NCI-H748 treated with DMSO at 0.1 percent for 48 hours (cell line): ENCODE measurements around the gene ZNF286A.
"Not testable (repeated sequence)": the region's sequence is repeated elsewhere in the genome, so short reads cannot be mapped to it uniquely, and the experiment has no call there.

Source experiments
- DNase-seq: peaks from one replicate; lab custom pipeline; 2025; lab: John Stamatoyannopoulos, UW

The ZNF286A gene

GRCh38 chr17:15699937-15700336 is 385 bp downstream of the ZNF286A start:
- DNase-seq = not testable (repeated sequence)

GRCh38 chr17:15704239-15704638 is 4.7 kb downstream of the ZNF286A start:
- DNase-seq = not testable (repeated sequence)

- DNase-seq = not testable (repeated sequence)
Observed at GRCh38 chr17:15704813-15705212, 5.3 kb downstream of the ZNF286A start.

GRCh38 chr17:15708879-15709278 is 9.3 kb downstream of the ZNF286A start:
- DNase-seq = not testable (repeated sequence)

- DNase-seq = not testable (repeated sequence)
Observed at GRCh38 chr17:15716601-15717563, 17.3 kb downstream of the ZNF286A start.

GRCh38 chr17:15730535-15730934 is 31.0 kb downstream of the ZNF286A start:
- not testable (repeated sequence) for DNase-seq

- not testable (repeated sequence) for DNase-seq
Observed at GRCh38 chr17:15731900-15732299, 32.3 kb downstream of the ZNF286A start, which contains the start of gene TBC1D26. TSS of gene TBC1D26 (plus strand) at chr17:15732283. CDS start at chr17:15735349, 3,066 bp downstream.

GRCh38 chr17:15733174-15733789 is 33.7 kb downstream of the ZNF286A start:
- DNase-seq = not testable (repeated sequence)

GRCh38 chr17:15736578-15736977 is 37.0 kb downstream of the ZNF286A start:
- DNase-seq = not testable (repeated sequence)

GRCh38 chr17:15738066-15738465 is 38.5 kb downstream of the ZNF286A start:
- no peak for DNase-seq

GRCh38 chr17:15739259-15739658 is 39.7 kb downstream of the ZNF286A start:
- DNase-seq = not testable (repeated sequence)

- not testable (repeated sequence) for DNase-seq
Observed at GRCh38 chr17:15740041-15740440, 40.5 kb downstream of the ZNF286A start.

GRCh38 chr17:15740570-15741120 is 41.1 kb downstream of the ZNF286A start:
- DNase-seq = no peak

- DNase-seq = no peak
Observed at GRCh38 chr17:15741624-15742023, 42.1 kb downstream of the ZNF286A start.

- no peak for DNase-seq
Observed at GRCh38 chr17:15742051-15742795, 42.7 kb downstream of the ZNF286A start.

- no peak for DNase-seq
Observed at GRCh38 chr17:15742921-15743320, 43.4 kb downstream of the ZNF286A start.

- DNase-seq = no peak
Observed at GRCh38 chr17:15744074-15744676, 44.6 kb downstream of the ZNF286A start.

- no peak for DNase-seq
Observed at GRCh38 chr17:15744885-15745284, 45.3 kb downstream of the ZNF286A start.

- not testable (repeated sequence) for DNase-seq
Observed at GRCh38 chr17:15749403-15749802, 49.9 kb downstream of the ZNF286A start.

GRCh38 chr17:15768865-15769533 is 69.4 kb downstream of the ZNF286A start:
- not testable (repeated sequence) for DNase-seq
